NCI-H526 treated with DMSO at 0.1 percent for 48 hours (cell line): Measurements from ENCODE around the gene KLHDC7B.

Source experiments
- DNase-seq: peaks from one replicate; lab custom pipeline; 2025; lab: John Stamatoyannopoulos, UW

KLHDC7B gene

DNA sequence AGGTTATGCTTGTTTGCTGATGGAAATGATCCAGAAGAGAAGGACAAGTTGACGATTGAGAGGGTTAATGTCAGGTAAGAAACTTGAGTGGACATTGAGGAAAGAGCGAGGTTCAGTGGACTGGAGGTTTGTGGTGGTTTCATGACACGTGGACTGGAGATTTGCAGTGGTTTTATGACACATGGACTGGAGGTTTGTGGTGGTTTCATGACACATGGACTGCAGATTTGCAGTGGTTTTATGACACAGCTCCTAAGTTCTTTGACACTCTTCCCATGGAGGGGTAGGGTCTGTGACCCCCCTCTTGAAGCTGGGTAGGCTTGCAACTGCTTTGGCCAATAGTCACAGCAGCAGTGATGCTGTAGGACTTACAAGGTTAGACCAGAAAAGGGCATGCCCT lies 49.5 kb downstream of the KLHDC7B start:
- no peak for DNase-seq

DNA sequence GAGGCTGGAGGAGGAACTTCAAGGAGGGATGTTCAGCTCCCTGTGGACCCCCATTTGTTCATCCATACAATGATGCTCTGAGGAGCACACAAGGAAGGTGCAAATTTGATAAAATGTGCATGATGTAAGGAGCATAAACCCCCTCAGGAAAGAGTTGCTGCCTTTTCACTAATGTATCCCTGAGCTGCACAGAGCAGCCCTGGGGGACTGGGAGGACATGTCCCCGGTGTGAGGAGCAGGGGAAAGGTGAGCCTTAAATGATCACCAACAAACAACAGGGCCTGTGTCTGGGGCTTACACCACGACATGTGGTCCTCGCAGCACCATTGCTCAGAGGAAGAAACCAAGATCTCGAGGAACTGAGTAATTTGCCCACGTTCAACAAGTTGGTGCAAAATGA lies 51.4 kb downstream of the KLHDC7B start:
- no peak for DNase-seq

DNA sequence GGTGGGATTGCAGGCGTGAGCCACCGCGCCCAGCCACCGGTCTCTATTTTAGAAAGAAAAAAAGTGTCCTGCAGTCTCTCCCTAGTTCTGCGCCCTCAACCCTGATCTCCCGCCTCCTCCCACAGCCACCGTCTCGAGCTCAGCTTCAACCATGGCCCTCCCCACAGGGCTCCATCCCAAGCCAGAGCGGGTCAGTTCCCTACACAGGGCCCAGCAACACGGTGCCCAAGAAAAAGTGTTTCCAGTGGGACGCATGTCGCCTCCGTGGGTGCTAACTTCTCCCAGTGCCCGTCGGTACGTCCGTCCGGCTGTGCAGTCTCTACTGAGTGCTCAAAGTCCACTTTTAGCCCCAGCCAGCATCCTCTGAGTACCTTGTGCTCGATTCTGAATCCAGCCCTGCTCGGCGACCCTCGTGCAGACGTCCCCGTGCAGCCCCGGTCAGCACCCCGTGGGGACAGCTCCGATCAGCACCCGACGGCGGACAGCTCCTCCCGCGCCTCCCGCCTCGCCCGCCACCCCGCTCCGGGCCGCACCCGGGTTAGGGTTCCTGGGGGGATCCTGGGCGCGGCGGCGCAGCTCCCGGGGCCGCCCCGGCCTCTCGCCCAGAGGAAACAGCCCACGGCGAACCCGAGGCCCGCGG lies 54.2 kb downstream of the KLHDC7B start:
- DNase-seq: no peak

DNA sequence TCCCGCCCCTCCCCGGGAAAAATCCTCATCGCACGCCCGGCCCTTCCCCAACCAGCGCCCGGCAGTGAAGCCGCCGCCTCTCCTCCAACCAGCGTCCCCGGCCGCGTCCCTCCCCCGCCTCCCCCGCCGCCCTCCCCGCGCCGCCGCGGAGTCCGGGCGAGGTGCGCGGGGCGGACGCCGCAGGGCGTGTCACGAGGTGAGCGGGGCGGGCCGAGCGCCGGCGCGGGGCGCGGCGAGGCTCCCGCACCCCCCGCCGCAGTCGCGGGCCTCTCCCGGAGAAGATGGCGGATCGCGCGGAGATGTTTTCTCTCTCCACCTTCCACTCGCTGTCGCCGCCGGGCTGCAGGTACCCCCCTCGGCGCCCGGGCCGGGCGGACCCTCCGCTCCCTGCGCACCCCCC lies 54.8 kb downstream of the KLHDC7B start, which contains the start of gene MAPK8IP2:
Gene MAPK8IP2, plus strand, starts transcription at position 256 of the 400 bp plus-strand sequence. Its CDS starts 26 bp downstream, at position 282.
- DNase-seq: peak; percentile 11
